ENCODE results near the gene IL2RA. TPM values are rescaled to one million over a fixed set of nuclear protein-coding genes. Genes with fewer than 3 reads are reported as not detected.

Gene IL2RA
- total RNA-seq, 1 donor: not detected

DNA sequence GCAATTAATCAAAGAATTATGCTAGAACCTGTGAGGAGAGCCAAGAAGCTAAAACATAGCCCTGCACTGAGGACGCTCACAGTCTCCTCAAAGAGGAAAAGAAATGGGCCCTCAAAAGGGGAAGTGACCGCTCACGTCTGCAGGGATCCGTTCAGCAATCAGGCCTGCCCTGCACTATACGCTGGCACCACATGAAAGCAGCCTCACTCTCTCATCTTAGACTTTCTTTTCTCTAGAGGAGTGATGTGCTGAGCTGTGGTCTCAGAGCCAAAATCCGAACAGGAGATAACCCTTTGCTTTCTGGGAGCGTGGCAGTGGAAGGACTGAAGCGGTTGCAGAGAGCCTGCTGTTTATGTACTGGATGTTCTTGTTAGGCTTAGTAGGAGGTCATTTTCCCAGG lies 6.3 kb upstream of the IL2RA start:
- H4K20me1 ChIP-seq (ENCODE audit: insufficient read depth, low read length): no peaks in the 10 kb centered on the region
- H3K27ac ChIP-seq (ENCODE audit: low read depth, low read length): no peak overlapping the region
- no peaks in the 10 kb centered on the region for H3K36me3 ChIP-seq (ENCODE audit: insufficient read depth, low read length)
- H3K4me2 ChIP-seq (ENCODE audit: insufficient read depth, low read length): no peak overlapping the region
- H3K4me1 ChIP-seq (ENCODE audit: insufficient read depth, low read length): no peaks in the 10 kb centered on the region
- no peak for DNase-seq (ENCODE audit: insufficient read length, low spot score, missing footprints)
- no peak overlapping the region for H2AFZ ChIP-seq (ENCODE audit: low read length)
- H3K9me3 ChIP-seq (ENCODE audit: low read depth, low read length): no peaks in the 10 kb centered on the region
- TF ChIP-seq, protein P1, sequence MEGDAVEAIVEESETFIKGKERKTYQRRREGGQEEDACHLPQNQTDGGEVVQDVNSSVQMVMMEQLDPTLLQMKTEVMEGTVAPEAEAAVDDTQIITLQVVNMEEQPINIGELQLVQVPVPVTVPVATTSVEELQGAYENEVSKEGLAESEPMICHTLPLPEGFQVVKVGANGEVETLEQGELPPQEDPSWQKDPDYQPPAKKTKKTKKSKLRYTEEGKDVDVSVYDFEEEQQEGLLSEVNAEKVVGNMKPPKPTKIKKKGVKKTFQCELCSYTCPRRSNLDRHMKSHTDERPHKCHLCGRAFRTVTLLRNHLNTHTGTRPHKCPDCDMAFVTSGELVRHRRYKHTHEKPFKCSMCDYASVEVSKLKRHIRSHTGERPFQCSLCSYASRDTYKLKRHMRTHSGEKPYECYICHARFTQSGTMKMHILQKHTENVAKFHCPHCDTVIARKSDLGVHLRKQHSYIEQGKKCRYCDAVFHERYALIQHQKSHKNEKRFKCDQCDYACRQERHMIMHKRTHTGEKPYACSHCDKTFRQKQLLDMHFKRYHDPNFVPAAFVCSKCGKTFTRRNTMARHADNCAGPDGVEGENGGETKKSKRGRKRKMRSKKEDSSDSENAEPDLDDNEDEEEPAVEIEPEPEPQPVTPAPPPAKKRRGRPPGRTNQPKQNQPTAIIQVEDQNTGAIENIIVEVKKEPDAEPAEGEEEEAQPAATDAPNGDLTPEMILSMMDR (IDR thresholded peaks at IDR 0.05; ENCODE audit: extremely low read depth, low read depth, low read length): no peak
- H3K4me3 ChIP-seq (ENCODE audit: insufficient read depth, low read length): no peak overlapping the region
- H3K27me3 ChIP-seq (ENCODE audit: insufficient read depth, low read length): peaks cover 18% of the 10 kb centered on the region
- no peaks in the 10 kb centered on the region for H3K79me2 ChIP-seq (ENCODE audit: insufficient read depth, low read length)

DNA sequence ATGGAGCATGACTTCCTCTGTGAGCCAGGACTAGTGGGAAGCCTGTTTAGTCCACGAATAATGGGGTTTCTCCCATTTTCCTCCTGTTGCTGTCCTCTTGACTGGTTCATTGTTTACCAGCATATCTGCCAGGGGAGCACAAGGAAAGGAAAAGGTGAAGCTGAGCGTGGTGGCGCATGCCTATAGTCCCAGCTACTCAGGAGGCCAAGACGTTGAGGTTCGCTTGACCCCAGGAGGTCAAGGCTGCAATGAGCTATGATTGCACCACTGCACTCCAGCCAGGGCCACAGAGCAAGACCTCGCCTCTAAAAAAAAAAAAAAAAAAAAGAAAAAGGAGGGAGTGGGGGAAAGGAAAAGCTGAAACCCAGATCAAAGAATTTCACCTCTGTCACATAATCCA lies 5.8 kb upstream of the IL2RA start:
- Histone ChIP-seq H3K4me3 (ENCODE audit: insufficient read depth, low read length) (no peak overlapping the region), H3K27me3 (ENCODE audit: insufficient read depth, low read length) (peaks cover 18% of the 10 kb centered on the region), H2AFZ (ENCODE audit: low read length) (no peak overlapping the region), H3K27ac (ENCODE audit: low read depth, low read length) (no peak overlapping the region), H3K36me3 (ENCODE audit: insufficient read depth, low read length) (no peaks in the 10 kb centered on the region), H4K20me1 (ENCODE audit: insufficient read depth, low read length) (no peaks in the 10 kb centered on the region), H3K4me2 (ENCODE audit: insufficient read depth, low read length) (no peak overlapping the region), H3K79me2 (ENCODE audit: insufficient read depth, low read length) (no peaks in the 10 kb centered on the region), H3K4me1 (ENCODE audit: insufficient read depth, low read length) (no peaks in the 10 kb centered on the region), H3K9me3 (ENCODE audit: low read depth, low read length) (no peaks in the 10 kb centered on the region)
- TF ChIP-seq, protein P1 (IDR thresholded peaks at IDR 0.05; ENCODE audit: extremely low read depth, low read depth, low read length): no peak
- DNase-seq (ENCODE audit: insufficient read length, low spot score, missing footprints): no peak

DNA sequence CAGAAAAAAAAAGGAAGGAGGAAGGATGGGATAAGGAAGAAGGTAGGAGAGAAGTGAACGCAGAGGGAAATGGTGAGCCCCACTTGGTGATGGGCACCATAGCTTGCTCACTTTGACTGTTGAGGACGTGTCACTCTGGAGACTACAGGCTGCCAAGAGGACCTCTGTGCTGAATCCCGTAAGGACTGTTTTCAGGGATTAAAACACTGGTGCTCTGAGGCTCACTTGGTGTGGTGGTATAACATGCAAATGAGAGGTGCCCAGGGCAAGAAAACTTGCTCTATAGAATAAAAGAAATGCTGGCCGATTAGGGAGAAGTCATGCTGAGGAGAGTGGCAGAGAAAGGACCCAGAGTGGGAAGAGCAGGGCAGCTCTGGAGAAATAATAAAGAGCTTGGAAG lies 5.3 kb upstream of the IL2RA start:
- peaks cover 18% of the 10 kb centered on the region for H3K27me3 ChIP-seq (ENCODE audit: insufficient read depth, low read length)
- no peaks in the 10 kb centered on the region for H3K4me1 ChIP-seq (ENCODE audit: insufficient read depth, low read length)
- H3K36me3 ChIP-seq (ENCODE audit: insufficient read depth, low read length): no peaks in the 10 kb centered on the region
- H4K20me1 ChIP-seq (ENCODE audit: insufficient read depth, low read length): no peaks in the 10 kb centered on the region
- H2AFZ ChIP-seq (ENCODE audit: low read length): no peak overlapping the region
- no peak for DNase-seq (ENCODE audit: insufficient read length, low spot score, missing footprints)
- H3K27ac ChIP-seq (ENCODE audit: low read depth, low read length): no peak overlapping the region
- TF ChIP-seq, protein P1 (IDR thresholded peaks at IDR 0.05; ENCODE audit: extremely low read depth, low read depth, low read length): no peak
- no peak overlapping the region for H3K4me2 ChIP-seq (ENCODE audit: insufficient read depth, low read length)
- H3K4me3 ChIP-seq (ENCODE audit: insufficient read depth, low read length): no peak overlapping the region
- no peaks in the 10 kb centered on the region for H3K79me2 ChIP-seq (ENCODE audit: insufficient read depth, low read length)
- H3K9me3 ChIP-seq (ENCODE audit: low read depth, low read length): no peaks in the 10 kb centered on the region

DNA sequence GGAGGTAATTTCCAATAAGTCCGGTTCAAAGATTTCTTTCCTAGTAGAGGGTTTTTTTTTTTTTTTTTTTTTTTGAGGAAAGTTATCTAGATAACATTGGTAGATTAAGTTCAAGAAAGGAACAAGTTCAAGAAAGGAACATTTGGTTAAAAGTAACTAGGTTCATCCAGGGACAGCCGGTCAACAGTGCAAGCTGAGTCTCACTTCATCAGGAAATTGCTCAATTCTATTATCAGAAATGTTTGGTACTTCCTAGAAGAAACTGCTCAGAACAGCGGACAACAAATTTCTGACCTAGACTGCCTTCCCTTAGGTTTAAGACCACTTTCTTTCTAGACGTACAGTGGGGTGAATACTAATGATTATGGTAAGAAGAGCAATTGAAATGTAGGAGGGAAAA lies 3.7 kb upstream of the IL2RA start:
- Histone ChIP-seq H3K4me3 (ENCODE audit: insufficient read depth, low read length) (no peak overlapping the region), H2AFZ (ENCODE audit: low read length) (no peak overlapping the region), H3K4me2 (ENCODE audit: insufficient read depth, low read length) (no peak overlapping the region), H3K9me3 (ENCODE audit: low read depth, low read length) (no peaks in the 10 kb centered on the region), H3K27me3 (ENCODE audit: insufficient read depth, low read length) (peaks cover 18% of the 10 kb centered on the region), H3K79me2 (ENCODE audit: insufficient read depth, low read length) (no peaks in the 10 kb centered on the region), H3K36me3 (ENCODE audit: insufficient read depth, low read length) (no peaks in the 10 kb centered on the region), H4K20me1 (ENCODE audit: insufficient read depth, low read length) (no peaks in the 10 kb centered on the region), H3K4me1 (ENCODE audit: insufficient read depth, low read length) (no peaks in the 10 kb centered on the region), H3K27ac (ENCODE audit: low read depth, low read length) (no peak overlapping the region)
- TF ChIP-seq, protein P1 (IDR thresholded peaks at IDR 0.05; ENCODE audit: extremely low read depth, low read depth, low read length): no peak
- DNase-seq (ENCODE audit: insufficient read length, low spot score, missing footprints): no peak
